HG03175 (cell line): Measurements from ENCODE around the gene TTBK1.
"Not testable (repeated sequence)": the region's sequence is repeated elsewhere in the genome, so short reads cannot be mapped to it uniquely, and the experiment has no call there.

Source experiments
- ATAC-seq: cut with Tn5 transposase; IDR thresholded peaks from one replicate; pipeline ENCODE4 v1.9.1; 2021; ENCODE audit warnings: mild to moderate bottlenecking, moderate library complexity; ENCODE audit not compliant: unreplicated experiment

TTBK1 gene

DNA sequence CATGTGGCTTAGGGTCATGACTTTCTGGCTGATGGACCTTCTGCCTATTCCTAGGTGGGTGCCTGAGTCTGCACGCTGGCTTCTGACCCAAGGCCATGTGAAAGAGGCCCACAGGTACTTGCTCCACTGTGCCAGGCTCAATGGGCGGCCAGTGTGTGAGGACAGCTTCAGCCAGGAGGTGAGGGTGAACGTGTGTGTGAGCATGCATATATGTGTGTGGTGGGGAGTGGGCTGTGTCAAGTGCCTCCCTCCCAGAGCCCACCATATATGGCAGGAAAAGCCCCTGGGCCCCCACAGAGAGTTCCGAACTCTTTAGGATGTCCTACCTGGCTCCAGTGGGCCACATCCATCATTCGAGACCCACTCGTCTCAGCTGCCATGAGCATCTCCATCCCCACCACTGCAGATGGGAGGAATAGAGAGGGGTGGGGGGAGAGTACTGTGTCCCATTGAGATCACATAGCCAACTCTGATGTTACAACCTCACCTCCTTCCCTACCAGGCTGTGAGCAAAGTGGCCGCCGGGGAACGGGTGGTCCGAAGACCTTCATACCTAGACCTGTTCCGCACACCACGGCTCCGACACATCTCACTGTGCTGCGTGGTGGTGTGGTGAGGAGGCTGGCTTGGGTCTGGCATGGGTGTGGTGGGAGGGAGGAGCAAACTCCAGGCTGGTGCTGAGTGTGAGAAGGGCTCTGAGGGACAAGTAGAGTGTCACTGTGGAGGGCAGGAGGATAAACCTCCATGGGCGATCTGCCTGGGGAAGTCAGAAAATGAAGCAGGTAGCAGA, 58.0 kb downstream of the TTBK1 start:
- no peak for ATAC-seq

DNA sequence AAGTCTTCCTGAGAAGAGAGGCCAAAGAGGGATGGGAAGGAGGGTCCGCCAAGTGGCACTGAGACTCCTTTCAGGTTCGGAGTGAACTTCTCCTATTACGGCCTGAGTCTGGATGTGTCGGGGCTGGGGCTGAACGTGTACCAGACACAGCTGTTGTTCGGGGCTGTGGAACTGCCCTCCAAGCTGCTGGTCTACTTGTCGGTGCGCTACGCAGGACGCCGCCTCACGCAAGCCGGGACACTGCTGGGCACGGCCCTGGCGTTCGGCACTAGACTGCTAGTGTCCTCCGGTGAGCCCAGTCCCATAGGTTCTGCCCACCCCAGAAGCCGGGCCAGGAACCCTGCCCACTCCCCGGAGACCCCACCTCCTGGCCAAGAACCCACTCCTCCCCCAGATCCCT, 58.8 kb downstream of the TTBK1 start:
- ATAC-seq, result no peak

- not testable (repeated sequence) for ATAC-seq
Observed at GRCh38 chr6:43303006-43303405, 59.7 kb downstream of the TTBK1 start.

GRCh38 chr6:43303751-43304331, 60.6 kb downstream of the TTBK1 start:
- ATAC-seq, result no peak

DNA sequence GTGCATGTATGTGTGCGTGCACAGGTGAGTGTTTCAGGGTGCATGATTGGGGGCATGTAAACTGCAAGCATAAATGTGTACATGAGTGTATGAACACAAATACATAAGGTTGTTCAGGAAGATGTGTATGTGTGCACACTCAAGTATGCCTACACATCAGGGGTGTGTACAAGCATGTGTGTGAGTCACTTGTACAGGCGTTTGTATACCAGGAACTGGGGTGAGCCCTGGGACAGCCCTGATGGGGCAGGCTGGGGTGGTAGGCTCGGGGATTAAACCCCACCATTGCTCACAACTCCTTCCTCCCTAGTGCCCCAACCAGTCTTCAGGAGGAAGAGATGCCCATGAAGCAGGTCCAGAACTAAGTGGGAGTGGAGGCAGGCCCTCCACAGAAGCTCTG, 61.1 kb downstream of the TTBK1 start:
- ATAC-seq, result no peak

DNA sequence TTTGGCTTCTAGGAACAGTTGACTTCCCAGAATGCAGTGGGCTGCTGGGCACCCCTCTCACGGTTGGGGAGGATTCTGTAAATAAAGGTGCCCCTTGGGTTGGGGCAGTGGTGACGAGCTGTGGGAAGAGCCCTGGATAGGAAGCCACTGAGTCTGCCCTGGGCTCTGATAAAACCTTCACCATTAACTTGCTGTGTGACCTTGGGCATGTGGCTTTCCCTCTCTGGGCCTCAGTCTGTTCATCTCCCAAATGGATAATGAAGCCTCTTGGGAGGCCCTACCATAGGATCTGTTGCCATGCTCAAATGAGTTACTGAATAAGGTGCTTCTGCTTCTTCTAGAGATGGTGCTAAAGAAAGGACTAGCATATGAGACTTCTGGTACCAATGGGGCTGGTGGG, 61.6 kb downstream of the TTBK1 start:
- ATAC-seq, result no peak

DNA sequence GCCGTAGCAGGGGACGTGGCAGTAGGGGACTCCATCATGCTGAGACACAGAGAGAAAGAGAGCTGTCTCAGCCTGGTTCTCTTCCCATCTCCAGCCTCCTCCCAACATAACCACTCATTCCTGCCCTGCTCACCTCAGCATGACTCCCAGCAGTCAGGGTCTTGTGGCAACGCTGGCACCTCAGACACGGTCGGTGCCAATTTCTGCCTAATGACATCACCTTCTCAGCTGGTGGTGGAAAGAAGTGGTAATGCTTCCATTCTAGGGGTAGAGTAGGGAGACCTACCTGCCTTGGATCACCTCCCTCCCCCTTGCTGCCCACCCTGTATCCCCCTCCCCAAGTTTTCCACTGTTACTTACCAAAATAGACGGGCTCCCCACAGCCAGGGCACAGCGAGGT, 62.8 kb downstream of the TTBK1 start:
- ATAC-seq, result no peak

GRCh38 chr6:43307451-43308100, 64.3 kb downstream of the TTBK1 start:
- ATAC-seq, result no peak

DNA sequence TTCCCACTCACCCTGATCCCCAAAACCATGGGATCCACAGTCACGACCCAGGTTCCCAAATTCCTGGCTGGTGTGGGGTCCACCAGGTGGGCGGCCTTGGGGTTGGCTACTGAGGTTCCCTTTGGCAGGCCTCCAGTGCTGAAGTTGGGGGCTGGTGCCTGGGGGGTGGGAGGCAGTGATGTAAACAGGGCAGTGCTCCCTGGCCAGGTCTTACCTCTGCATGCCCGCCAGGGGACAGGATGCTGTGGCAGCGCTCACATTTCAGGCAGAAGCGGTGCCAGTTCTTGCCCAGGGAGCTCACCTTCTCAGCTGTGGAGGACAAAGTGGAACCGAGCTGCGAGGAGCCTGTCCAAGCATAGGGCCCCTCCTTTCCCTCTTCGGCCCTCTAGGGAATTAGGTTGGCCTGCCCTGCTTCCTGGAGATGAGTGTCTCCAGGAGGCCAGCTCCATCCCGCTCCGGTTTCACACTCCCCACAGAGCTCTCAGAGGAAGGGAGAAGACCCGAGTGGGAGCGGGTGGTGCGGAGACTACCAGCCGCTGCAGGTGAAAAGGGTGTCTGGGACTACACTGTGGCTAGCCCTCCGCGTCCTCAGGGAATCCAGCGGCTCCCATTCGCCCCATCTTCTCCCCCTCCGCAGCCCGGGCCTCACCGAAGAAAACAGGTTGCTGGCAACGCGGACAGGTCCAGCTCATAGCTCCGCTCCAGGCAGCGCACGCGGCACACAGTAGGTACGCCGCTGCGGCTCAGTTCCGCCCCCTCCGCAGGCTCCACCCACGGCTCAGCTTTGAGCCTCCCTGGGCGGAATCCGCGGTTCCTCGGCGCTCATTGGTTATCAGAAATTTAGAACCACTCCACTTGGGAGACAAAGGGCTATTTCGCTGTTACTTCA, 65.1 kb downstream of the TTBK1 start, which contains the start of gene CRIP3:
Gene CRIP3 (minus strand): TSS at position 726 of the 889 bp plus-strand sequence. CDS start 34 bp downstream, at position 692.
- peak; percentile 59 for ATAC-seq

DNA sequence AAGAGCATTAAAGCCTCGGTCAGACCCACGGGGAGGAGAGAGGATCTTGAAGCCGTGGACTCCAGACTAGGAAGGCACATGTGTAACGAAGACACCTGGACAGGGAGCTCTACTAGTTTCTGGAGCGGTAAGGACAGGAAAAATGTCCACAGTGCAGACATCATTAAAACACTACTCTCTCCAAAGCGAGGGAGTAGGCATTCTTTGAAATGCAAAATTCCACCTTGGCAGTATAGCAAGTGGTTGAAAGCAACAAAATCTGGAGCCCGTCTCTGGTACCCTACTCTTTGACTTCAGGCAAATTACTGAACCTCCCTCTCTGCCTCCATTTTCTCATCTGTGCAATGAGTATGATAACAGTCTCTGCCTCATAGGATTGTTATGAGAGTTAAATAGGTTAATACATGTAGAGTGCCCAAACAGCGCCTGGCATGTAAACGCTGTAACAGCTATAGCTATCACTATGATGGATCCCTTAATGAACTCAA, 65.8 kb downstream of the TTBK1 start:
- no peak for ATAC-seq

DNA sequence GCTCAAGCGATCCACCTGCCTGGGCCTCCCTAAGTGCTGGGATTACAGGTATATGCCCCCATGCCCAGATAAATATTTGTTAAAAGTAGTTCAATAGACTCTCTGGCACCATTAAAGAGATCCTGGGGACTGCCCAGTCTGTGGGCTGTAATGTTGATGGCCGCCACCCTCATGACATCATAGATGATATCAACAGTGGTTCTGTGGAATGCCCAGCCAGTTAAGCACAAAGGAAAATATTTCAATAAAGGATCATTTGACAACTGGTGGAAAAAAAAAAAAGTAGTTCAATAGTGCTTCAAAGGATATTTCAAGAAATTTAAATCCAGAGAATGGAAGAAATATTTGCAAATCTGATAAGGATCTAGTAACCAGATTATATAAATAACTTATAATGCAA, 66.9 kb downstream of the TTBK1 start:
- ATAC-seq, result no peak

DNA sequence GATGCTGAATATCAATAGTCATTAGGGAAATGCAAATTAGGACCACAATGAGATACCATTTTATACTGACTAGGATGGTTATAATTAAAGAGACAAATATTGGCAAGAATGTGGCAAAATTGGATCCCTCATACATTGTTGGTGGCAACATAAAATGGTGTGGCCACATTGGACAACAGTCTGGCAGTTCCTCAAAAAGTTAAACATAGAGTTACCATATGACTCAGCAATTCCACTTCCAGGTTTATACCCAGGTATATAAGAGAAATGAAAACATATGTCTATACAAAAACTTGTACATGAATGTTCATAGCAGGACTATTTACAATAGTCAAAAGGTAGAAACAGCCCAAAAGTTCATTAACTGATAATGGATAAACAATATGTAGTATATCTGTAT, 67.3 kb downstream of the TTBK1 start:
- ATAC-seq, result no peak

GRCh38 chr6:43311666-43312065, 68.4 kb downstream of the TTBK1 start:
- no peak for ATAC-seq

GRCh38 chr6:43313813-43314212, 70.5 kb downstream of the TTBK1 start:
- no peak for ATAC-seq

GRCh38 chr6:43318011-43318410, 74.7 kb downstream of the TTBK1 start:
- ATAC-seq, result no peak

- no peak for ATAC-seq
Observed at GRCh38 chr6:43325876-43326275, 82.6 kb downstream of the TTBK1 start.

GRCh38 chr6:43328528-43328927, 85.2 kb downstream of the TTBK1 start:
- ATAC-seq, result no peak

GRCh38 chr6:43331470-43331869, 88.2 kb downstream of the TTBK1 start:
- no peak for ATAC-seq

DNA sequence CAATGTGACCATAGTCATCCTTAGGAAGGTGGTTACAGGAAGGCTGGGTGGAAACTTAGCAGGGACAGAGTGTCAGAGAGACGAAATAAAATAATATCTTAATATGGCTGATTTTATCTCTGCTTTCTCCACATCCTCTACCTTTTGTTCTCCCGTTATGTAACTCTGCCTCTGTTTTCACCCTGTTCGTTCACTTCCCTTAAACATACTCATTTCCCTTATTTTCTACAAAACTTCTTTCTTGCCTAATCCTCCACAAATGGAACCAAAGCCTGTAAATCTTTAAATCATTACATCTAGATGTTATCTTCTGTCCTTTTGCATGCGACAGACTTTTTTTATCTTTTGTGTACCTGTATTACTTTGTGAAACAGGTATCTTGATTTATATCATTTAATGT, 88.6 kb downstream of the TTBK1 start:
- no peak for ATAC-seq

DNA sequence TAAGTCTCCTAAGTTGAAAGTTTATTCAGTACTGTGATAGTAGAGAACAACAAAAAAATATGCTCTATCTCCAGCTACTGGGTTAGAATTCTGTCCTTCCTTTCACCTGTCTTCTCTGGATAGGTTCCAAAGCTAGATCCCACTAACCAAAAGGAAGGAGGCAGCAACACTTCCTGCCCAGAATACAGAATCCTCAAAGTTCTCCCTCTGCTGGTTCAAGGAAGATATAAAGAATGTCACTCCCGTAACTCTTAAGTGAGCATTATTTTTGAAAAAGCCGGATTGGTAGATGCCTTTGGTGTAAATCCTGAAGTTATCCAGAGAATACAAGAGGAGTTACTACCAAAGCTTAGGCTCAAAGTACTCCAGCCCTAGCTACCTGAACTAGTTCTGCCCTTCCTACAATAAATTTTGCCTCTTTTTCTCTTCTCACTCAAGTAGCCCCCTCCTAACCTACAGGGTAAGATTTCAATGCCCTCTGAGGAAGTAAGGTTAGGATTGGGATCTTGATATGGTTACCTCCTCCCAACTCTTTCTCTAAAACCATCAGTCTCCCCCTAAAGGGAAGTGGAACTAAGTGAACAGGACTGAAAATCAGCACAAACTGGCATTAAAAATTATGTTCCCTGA, 91.3 kb downstream of the TTBK1 start:
- no peak for ATAC-seq
